Neural cell (in vitro differentiated cells): ENCODE measurements around the gene TRAPPC2B. TPM values are rescaled to one million over a fixed set of nuclear protein-coding genes. Genes with fewer than 3 reads are reported as not detected.

Experiments
- H2AFZ ChIP-seq: fragments of 200-600, 300-800 bp; sonication (generic), shearing (Covaris generic); 2 replicates; pipeline ENCODE4 v1.6.0; 2014; ENCODE audit warnings: low read depth, mild to moderate bottlenecking, antibody characterized with exemption, low read length, moderate library complexity
- H3F3A ChIP-seq: fragments of 200-600 bp; shearing (Covaris generic); 2 replicates; pipeline ENCODE4 v1.6.1; 2016; ENCODE audit warnings: mild to moderate bottlenecking, moderate library complexity, mixed read lengths, antibody characterized with exemption, low read length; ENCODE audit not compliant: insufficient read depth, poor library complexity, severe bottlenecking
- H3K27ac ChIP-seq: fragments of 200-600, 300-800 bp; sonication (generic), shearing (Covaris generic); 2 replicates; pipeline ENCODE4 v1.5.1; 2014; ENCODE audit warnings: mild to moderate bottlenecking, low read length, moderate library complexity
- H3K27me3 ChIP-seq: fragments of 300-800, 200-600 bp; sonication (generic), shearing (Covaris generic); 2 replicates; pipeline ENCODE4 v1.6.0; 2014; ENCODE audit warnings: mild to moderate bottlenecking, low read depth, low read length, moderate library complexity; ENCODE audit not compliant: insufficient read depth
- H3K36me3 ChIP-seq: fragments of 300-800, 200-600 bp; sonication (generic), shearing (Covaris generic); 2 replicates; pipeline ENCODE4 v1.5.1; 2014; ENCODE audit warnings: mild to moderate bottlenecking, antibody characterized with exemption, low read length, moderate library complexity; ENCODE audit not compliant: insufficient read depth
- H3K4me2 ChIP-seq: fragments of 300-800, 200-600 bp; sonication (generic), shearing (Covaris generic); 2 replicates; pipeline ENCODE4 v1.6.0; 2014; ENCODE audit warnings: mild to moderate bottlenecking, low read length
- H3K4me3 ChIP-seq: fragments of 300-800, 200-600 bp; sonication (generic), shearing (Covaris generic); 2 replicates; pipeline ENCODE4 v1.5.1; 2014; ENCODE audit warnings: mild to moderate bottlenecking, low read length, moderate library complexity
- H3K79me2 ChIP-seq: fragments of 200-600 bp; shearing (Covaris generic); replicated peaks from 2 replicates; pipeline ENCODE4 v1.6.0; 2014; ENCODE audit warnings: mild to moderate bottlenecking, low read length, moderate library complexity; ENCODE audit not compliant: insufficient read depth
- H3K9ac ChIP-seq: fragments of 300-800, 200-600 bp; sonication (generic), shearing (Covaris generic); 2 replicates; pipeline ENCODE4 v1.6.1; 2016; ENCODE audit warnings: mild to moderate bottlenecking, low read length, mixed read lengths
- H3K9me2 ChIP-seq: fragments of 200-600 bp; shearing (Covaris generic); 2 replicates; pipeline ENCODE4 v1.6.1; 2016; ENCODE audit warnings: mild to moderate bottlenecking, low read length, mixed read lengths; ENCODE audit not compliant: insufficient read depth
- H3K9me3 ChIP-seq: fragments of 200-600, 300-800 bp; sonication (generic), shearing (Covaris generic); 2 replicates; pipeline ENCODE4 v1.6.1; 2016; ENCODE audit warnings: mild to moderate bottlenecking, mixed run types, low read length, moderate library complexity, mixed read lengths
- H4K20me1 ChIP-seq: fragments of 200-600 bp; shearing (Covaris generic); 2 replicates; pipeline ENCODE4 v1.6.1; 2016; ENCODE audit warnings: mild to moderate bottlenecking, mixed run types; ENCODE audit not compliant: insufficient read depth
- EP300 ChIP-seq: fragments of 450-650 bp; conservative IDR thresholded peaks from 2 replicates; pipeline ENCODE4 v1.6.1; 2014; ENCODE audit warnings: antibody characterized with exemption, mild to moderate bottlenecking, moderate library complexity; ENCODE audit not compliant: poor library complexity, severe bottlenecking
- EZH2 ChIP-seq: fragments of 200-600, 300-800 bp; shearing (Covaris generic), sonication (generic); IDR thresholded peaks from 2 replicates; pipeline ENCODE4 v1.6.1; 2014; ENCODE audit warnings: antibody characterized with exemption, low read length, borderline replicate concordance, mild to moderate bottlenecking; ENCODE audit not compliant: insufficient read depth, poor library complexity, severe bottlenecking
- MXI1 ChIP-seq: fragments of 450-650 bp; conservative IDR thresholded peaks from 2 replicates; pipeline ENCODE4 v1.6.1; 2014; ENCODE audit warnings: antibody characterized with exemption, mild to moderate bottlenecking; ENCODE audit not compliant: poor library complexity, severe bottlenecking
- POLR2AphosphoS5 ChIP-seq: IDR thresholded peaks from 2 replicates; pipeline ENCODE4 v1.6.1; 2012
- RAD21 ChIP-seq: fragments of 450-650 bp; conservative IDR thresholded peaks from 2 replicates; pipeline ENCODE4 v1.6.1; 2014; ENCODE audit warnings: antibody characterized with exemption, mild to moderate bottlenecking, moderate library complexity
- SMC3 ChIP-seq: fragments of 450-650 bp; conservative IDR thresholded peaks from 2 replicates; pipeline ENCODE4 v1.6.1; 2014; ENCODE audit warnings: antibody characterized with exemption, mild to moderate bottlenecking, moderate library complexity; ENCODE audit not compliant: poor library complexity
- TAF1 ChIP-seq: IDR thresholded peaks from 2 replicates; pipeline ENCODE4 v1.6.1; 2012; ENCODE audit warnings: low read depth
- polyA plus RNA-seq: library from polyadenylated mRNA; depleted of rRNA; stranded (reverse); fragments of >200 nt; gene quantifications from 2 replicates; pipeline ENCODE4 v1.2.3, GENCODE V29; 2014
- TF ChIP-seq, protein P1 (sequence below): IDR thresholded peaks from 2 replicates; pipeline ENCODE4 v1.6.1; 2012; ENCODE audit warnings: borderline replicate concordance
- TF ChIP-seq, protein P2 (sequence below): fragments of 450-650 bp; IDR thresholded peaks from 2 replicates; pipeline ENCODE4 v1.5.1; 2014; ENCODE audit warnings: antibody characterized with exemption, mild to moderate bottlenecking, moderate library complexity; ENCODE audit not compliant: poor library complexity, severe bottlenecking

The TRAPPC2B gene
- polyA plus RNA-seq, 1 donor from 2014 or later: 42.6 TPM

DNA sequence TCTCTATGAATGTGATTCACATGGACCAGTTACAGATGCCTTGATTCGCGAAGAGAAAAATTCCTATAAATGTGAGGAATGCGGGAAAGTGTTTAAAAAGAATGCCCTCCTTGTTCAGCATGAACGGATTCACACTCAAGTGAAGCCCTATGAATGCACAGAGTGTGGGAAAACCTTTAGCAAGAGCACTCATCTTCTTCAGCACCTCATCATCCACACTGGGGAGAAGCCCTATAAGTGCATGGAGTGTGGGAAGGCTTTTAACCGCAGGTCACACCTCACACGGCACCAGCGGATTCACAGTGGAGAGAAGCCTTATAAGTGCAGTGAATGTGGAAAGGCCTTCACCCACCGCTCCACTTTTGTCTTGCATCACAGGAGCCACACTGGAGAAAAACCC is 35.4 kb upstream of the TRAPPC2B start:
- H4K20me1 ChIP-seq: no peaks in the 10 kb centered on the region
- H3K27ac ChIP-seq: no peak overlapping the region
- H3K36me3 ChIP-seq: peaks cover 6% of the 10 kb centered on the region
- H3K9ac ChIP-seq: no peak overlapping the region
- no peaks in the 10 kb centered on the region for H3K9me2 ChIP-seq
- no peak overlapping the region for H3K4me3 ChIP-seq
- TF ChIP-seq EP300: no peak
- TF ChIP-seq POLR2AphosphoS5: no peak
- TF ChIP-seq, protein P1, sequence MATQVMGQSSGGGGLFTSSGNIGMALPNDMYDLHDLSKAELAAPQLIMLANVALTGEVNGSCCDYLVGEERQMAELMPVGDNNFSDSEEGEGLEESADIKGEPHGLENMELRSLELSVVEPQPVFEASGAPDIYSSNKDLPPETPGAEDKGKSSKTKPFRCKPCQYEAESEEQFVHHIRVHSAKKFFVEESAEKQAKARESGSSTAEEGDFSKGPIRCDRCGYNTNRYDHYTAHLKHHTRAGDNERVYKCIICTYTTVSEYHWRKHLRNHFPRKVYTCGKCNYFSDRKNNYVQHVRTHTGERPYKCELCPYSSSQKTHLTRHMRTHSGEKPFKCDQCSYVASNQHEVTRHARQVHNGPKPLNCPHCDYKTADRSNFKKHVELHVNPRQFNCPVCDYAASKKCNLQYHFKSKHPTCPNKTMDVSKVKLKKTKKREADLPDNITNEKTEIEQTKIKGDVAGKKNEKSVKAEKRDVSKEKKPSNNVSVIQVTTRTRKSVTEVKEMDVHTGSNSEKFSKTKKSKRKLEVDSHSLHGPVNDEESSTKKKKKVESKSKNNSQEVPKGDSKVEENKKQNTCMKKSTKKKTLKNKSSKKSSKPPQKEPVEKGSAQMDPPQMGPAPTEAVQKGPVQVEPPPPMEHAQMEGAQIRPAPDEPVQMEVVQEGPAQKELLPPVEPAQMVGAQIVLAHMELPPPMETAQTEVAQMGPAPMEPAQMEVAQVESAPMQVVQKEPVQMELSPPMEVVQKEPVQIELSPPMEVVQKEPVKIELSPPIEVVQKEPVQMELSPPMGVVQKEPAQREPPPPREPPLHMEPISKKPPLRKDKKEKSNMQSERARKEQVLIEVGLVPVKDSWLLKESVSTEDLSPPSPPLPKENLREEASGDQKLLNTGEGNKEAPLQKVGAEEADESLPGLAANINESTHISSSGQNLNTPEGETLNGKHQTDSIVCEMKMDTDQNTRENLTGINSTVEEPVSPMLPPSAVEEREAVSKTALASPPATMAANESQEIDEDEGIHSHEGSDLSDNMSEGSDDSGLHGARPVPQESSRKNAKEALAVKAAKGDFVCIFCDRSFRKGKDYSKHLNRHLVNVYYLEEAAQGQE: no peak
- no peak for TF ChIP-seq TAF1
- TF ChIP-seq RAD21: no peak
- TF ChIP-seq SMC3: no peak
- no peak for TF ChIP-seq MXI1
- TF ChIP-seq, protein P2, sequence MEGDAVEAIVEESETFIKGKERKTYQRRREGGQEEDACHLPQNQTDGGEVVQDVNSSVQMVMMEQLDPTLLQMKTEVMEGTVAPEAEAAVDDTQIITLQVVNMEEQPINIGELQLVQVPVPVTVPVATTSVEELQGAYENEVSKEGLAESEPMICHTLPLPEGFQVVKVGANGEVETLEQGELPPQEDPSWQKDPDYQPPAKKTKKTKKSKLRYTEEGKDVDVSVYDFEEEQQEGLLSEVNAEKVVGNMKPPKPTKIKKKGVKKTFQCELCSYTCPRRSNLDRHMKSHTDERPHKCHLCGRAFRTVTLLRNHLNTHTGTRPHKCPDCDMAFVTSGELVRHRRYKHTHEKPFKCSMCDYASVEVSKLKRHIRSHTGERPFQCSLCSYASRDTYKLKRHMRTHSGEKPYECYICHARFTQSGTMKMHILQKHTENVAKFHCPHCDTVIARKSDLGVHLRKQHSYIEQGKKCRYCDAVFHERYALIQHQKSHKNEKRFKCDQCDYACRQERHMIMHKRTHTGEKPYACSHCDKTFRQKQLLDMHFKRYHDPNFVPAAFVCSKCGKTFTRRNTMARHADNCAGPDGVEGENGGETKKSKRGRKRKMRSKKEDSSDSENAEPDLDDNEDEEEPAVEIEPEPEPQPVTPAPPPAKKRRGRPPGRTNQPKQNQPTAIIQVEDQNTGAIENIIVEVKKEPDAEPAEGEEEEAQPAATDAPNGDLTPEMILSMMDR: no peak
- no peak for TF ChIP-seq EZH2
- H3K79me2 ChIP-seq: peaks cover 16% of the 10 kb centered on the region
- H3F3A ChIP-seq: no peaks in the 10 kb centered on the region
- no peaks in the 10 kb centered on the region for H3K9me3 ChIP-seq
- no peak overlapping the region for H3K4me2 ChIP-seq
- H3K27me3 ChIP-seq: no peaks in the 10 kb centered on the region
- no peak overlapping the region for H2AFZ ChIP-seq

DNA sequence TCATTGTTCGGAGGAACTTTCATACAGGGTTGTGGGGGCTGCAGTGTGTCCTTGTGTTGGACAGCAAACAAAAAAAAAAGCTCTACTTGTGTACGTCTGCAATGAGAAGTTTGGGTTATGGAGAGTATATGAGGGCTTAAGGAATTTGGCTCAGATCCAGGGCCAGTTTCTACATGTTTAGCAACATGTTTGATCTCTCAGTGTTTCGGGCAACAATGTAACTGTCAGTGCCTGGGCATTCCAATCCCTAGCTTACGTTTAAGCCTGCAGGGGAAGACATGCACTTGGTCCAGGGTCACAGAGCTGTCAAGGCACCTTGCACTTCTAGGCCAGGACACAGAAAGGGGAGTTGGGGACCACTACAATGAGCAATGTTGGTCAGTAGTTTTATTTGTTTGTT is 29.2 kb upstream of the TRAPPC2B start:
- no peak overlapping the region for H2AFZ ChIP-seq
- no peaks in the 10 kb centered on the region for H3K9me2 ChIP-seq
- H3F3A ChIP-seq: no peaks in the 10 kb centered on the region
- H3K27me3 ChIP-seq: no peaks in the 10 kb centered on the region
- peaks cover 8% of the 10 kb centered on the region for H3K79me2 ChIP-seq
- no peaks in the 10 kb centered on the region for H4K20me1 ChIP-seq
- TF ChIP-seq EP300 (no peak), EZH2 (no peak), SMC3 (no peak), TAF1 (no peak), MXI1 (no peak), RAD21 (no peak), POLR2AphosphoS5 (no peak)
- TF ChIP-seq, protein P1: no peak
- TF ChIP-seq, protein P2: no peak
- H3K9me3 ChIP-seq: no peaks in the 10 kb centered on the region
- H3K4me2 ChIP-seq: no peak overlapping the region
- no peak overlapping the region for H3K4me3 ChIP-seq
- peaks cover under 1% of the 10 kb centered on the region for H3K36me3 ChIP-seq
- no peak overlapping the region for H3K9ac ChIP-seq
- H3K27ac ChIP-seq: no peak overlapping the region
